GM10266 (cell line): ENCODE measurements around the gene LTBP2.

Source experiments
- DNase-seq: peaks from one replicate; pipeline ENCODE4 v3.0.0; 2012; ENCODE audit errors: extremely low spot score
- TF ChIP-seq, protein P1 (sequence below): IDR thresholded peaks from 2 replicates; pipeline ENCODE4 v1.5.1; 2012; ENCODE audit warnings: mild to moderate bottlenecking, low read depth; ENCODE audit not compliant: control insufficient read depth, insufficient read depth; ENCODE audit errors: missing control alignments

The LTBP2 gene

DNA sequence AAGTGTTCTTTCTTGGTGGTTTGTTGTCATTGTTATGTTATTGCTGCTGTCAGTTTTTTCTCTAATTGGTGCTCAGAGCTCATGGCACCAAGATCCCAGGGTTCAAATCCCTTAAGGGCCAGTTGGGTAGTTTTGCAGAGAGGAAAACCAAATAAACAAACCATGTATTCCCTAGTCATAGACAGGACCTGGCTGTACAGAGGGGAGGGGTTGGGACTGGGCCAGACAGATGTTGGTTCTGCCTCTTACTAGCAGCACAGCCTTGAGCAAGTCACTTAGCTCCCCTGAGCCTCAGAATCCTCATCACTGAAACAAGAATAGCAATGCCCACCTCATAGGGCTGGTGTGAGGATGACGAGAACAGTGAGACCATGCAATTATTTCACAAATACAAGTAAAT lies 53.4 kb downstream of the LTBP2 start:
- no peak for DNase-seq
- TF ChIP-seq, protein P1, sequence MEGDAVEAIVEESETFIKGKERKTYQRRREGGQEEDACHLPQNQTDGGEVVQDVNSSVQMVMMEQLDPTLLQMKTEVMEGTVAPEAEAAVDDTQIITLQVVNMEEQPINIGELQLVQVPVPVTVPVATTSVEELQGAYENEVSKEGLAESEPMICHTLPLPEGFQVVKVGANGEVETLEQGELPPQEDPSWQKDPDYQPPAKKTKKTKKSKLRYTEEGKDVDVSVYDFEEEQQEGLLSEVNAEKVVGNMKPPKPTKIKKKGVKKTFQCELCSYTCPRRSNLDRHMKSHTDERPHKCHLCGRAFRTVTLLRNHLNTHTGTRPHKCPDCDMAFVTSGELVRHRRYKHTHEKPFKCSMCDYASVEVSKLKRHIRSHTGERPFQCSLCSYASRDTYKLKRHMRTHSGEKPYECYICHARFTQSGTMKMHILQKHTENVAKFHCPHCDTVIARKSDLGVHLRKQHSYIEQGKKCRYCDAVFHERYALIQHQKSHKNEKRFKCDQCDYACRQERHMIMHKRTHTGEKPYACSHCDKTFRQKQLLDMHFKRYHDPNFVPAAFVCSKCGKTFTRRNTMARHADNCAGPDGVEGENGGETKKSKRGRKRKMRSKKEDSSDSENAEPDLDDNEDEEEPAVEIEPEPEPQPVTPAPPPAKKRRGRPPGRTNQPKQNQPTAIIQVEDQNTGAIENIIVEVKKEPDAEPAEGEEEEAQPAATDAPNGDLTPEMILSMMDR, result no peak

DNA sequence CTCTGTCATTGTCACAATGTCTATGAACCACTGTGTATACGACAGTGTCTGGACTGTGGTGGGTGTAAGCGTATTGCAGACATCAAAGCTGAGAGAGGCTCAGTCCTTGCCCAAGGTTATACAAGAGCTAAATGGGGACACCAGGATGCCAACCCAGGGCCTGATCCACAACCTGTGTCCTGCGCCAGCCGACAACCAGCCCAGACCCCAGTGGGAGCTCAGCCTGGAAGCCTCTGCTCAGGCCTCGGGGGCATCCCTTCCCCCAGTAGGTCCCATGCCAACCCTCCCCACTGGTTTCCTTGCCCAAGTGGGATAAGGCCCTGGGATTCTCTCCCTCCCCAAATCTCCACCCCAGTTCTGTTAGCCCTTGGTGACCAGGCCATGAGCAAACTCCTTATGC lies 54.3 kb downstream of the LTBP2 start:
- DNase-seq, result no peak
- TF ChIP-seq, protein P1, result no peak

DNA sequence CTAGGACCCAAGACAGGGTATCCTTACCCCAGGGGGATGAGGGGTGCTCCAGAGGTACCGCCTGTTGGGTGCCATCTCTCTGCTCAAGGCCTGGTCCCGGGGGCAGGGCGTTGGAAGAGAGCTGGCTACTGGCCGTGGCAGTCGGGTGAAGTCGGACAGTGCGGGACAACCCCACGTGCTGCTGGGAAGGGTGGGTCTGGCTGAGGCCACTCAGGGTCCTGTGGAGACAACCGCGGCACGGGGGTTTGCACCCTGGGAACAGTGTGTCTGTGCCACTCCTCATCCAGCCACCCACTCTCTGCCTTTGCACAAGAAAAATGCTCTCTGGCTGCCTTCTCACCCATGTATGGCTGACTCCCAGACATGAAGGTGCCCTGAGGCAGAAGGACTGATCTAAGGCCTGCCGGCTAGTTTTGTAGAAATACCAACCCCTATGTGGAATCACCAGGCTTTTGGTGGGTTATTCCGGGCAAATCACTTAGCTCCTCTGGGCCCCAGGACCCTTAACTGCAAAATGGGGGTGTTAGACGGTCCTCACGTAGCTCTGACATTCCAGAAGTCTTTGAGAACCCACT lies 56.5 kb downstream of the LTBP2 start:
- TF ChIP-seq, protein P1, result no peak
- no peak for DNase-seq

DNA sequence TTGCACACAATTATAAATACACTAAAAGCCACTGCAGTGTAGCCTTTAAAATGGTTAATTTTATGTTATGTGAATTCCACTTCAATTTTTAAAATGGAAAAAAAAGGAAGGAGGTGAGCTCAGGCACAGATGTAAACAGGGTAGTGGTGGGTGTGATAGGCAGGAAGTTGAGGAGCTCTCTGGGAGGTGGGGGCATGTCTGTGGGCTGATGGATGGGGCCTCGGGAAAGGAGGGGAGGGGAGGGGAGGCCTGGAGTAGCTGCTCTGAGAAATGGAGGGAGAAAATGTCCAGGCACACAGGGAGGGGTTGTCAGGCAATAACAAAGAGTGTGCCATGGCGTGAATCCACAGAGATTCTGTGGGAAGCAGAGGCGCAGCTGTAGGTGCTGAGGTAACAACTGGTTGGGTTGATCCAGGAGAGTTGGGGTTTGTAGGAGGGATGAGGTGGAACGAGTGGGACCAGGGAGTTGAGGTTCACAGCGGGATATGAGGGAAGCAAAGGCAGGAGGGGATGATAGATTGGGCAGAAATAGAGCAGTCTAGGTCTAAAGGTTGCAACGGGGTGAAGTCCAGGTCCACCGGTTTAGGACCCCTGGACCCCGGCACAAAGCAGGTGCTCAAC lies 57.2 kb downstream of the LTBP2 start:
- DNase-seq, result no peak
- TF ChIP-seq, protein P1, result no peak

DNA sequence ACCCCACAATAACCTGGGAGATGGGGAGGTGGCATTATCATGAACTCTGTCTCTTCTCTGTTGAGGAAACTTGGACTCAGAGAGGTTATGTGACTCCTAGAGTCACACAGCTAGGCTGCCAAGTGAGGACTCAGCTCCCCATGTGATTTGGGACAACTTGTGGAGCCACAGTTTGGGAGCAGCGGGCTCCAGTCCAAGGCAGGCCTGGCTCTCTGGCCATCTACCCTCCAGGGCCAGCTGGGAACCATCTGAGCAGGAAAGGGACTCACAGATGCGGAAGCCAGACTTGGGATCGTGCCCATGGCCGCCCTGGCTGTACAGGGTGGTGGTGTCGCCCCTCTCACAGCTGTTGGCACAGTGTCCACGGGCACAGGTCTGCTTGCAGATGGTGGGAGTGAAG lies 59.4 kb downstream of the LTBP2 start:
- TF ChIP-seq, protein P1, result no peak
- no peak for DNase-seq

DNA sequence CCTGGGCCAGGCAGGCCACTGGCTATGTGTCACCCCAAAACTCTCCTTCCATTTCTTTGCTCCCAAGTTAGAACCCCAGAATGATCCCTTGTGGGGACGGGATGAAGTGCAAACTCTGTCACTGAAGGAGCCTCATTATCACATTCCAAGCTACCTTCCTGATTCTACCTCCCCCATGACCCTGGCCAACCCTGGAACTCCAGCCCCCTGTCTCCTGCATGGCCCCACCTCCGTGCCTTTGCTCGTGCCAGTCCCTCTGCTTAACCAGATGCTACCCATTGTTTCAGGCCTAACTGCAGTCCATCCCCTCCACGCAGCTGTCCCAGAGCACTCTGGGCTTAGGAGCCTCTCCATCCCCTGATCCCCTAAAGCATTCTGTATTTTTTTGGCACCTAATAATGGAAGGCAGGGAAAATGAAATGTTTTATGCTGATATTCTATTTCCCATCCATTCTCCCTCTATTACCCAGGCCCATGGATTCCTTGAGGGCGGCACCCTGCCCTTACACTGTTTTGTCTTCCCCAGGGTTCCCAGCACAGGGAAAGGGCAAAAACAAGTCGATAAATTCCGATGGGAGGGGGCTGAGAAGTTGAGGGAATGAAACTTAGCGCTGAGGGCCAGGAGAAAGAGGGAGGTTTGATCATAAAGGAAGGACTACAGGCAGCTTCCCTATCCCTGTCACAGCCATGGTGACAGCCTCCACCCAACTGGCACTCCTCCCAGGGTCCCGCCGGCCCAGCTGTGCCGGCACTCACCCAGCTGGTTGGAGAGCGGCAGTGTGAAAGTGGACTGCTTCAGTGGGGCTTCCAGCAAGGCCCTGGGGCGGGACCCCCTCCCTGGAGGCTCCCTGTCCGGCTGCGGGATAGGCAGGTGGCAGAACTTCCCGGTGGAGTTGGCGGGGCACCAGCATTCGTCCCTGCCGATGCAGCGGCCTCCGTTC lies 60.3 kb downstream of the LTBP2 start:
- TF ChIP-seq, protein P1, result no peak
- DNase-seq, result no peak
